MM.1S (cell line): ENCODE measurements around the gene SCLY.

Experiments
- CTCF ChIP-seq: fragments of 300-600 bp; sonication (generic); IDR thresholded peaks from 2 replicates; pipeline ENCODE4 v1.5.1; 2016; ENCODE audit warnings: antibody characterized with exemption, low read length, mixed read lengths
- EZH2 ChIP-seq: fragments of 300-600 bp; sonication (generic); optimal IDR thresholded peaks from 2 replicates; pipeline ENCODE3; 2017; ENCODE audit warnings: low read depth, mild to moderate bottlenecking, antibody characterized with exemption, low read length, mixed read lengths
- EZH2phosphoT487 ChIP-seq: fragments of 300-600 bp; sonication (generic); IDR thresholded peaks from 2 replicates; pipeline ENCODE4 v1.6.1; 2018; ENCODE audit warnings: antibody characterized with exemption, low read length

GRCh38 chr2:238128534-238129001 is 67.8 kb downstream of the SCLY start:
- TF ChIP-seq CTCF, result no peak
- TF ChIP-seq EZH2, result no peak
- no peak for TF ChIP-seq EZH2phosphoT487
